HPDE6-E6E7 (cell line): Measurements from ENCODE around the gene PLCH2.

Source experiments
- DNase-seq: peaks from one replicate; pipeline ENCODE4 v3.0.0; 2011; ENCODE audit warnings: missing footprints; ENCODE audit errors: extremely low spot score

The PLCH2 gene, protein sequence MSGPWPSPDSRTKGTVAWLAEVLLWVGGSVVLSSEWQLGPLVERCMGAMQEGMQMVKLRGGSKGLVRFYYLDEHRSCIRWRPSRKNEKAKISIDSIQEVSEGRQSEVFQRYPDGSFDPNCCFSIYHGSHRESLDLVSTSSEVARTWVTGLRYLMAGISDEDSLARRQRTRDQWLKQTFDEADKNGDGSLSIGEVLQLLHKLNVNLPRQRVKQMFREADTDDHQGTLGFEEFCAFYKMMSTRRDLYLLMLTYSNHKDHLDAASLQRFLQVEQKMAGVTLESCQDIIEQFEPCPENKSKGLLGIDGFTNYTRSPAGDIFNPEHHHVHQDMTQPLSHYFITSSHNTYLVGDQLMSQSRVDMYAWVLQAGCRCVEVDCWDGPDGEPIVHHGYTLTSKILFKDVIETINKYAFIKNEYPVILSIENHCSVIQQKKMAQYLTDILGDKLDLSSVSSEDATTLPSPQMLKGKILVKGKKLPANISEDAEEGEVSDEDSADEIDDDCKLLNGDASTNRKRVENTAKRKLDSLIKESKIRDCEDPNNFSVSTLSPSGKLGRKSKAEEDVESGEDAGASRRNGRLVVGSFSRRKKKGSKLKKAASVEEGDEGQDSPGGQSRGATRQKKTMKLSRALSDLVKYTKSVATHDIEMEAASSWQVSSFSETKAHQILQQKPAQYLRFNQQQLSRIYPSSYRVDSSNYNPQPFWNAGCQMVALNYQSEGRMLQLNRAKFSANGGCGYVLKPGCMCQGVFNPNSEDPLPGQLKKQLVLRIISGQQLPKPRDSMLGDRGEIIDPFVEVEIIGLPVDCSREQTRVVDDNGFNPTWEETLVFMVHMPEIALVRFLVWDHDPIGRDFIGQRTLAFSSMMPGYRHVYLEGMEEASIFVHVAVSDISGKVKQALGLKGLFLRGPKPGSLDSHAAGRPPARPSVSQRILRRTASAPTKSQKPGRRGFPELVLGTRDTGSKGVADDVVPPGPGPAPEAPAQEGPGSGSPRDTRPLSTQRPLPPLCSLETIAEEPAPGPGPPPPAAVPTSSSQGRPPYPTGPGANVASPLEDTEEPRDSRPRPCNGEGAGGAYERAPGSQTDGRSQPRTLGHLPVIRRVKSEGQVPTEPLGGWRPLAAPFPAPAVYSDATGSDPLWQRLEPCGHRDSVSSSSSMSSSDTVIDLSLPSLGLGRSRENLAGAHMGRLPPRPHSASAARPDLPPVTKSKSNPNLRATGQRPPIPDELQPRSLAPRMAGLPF (N-terminal part only)

DNA sequence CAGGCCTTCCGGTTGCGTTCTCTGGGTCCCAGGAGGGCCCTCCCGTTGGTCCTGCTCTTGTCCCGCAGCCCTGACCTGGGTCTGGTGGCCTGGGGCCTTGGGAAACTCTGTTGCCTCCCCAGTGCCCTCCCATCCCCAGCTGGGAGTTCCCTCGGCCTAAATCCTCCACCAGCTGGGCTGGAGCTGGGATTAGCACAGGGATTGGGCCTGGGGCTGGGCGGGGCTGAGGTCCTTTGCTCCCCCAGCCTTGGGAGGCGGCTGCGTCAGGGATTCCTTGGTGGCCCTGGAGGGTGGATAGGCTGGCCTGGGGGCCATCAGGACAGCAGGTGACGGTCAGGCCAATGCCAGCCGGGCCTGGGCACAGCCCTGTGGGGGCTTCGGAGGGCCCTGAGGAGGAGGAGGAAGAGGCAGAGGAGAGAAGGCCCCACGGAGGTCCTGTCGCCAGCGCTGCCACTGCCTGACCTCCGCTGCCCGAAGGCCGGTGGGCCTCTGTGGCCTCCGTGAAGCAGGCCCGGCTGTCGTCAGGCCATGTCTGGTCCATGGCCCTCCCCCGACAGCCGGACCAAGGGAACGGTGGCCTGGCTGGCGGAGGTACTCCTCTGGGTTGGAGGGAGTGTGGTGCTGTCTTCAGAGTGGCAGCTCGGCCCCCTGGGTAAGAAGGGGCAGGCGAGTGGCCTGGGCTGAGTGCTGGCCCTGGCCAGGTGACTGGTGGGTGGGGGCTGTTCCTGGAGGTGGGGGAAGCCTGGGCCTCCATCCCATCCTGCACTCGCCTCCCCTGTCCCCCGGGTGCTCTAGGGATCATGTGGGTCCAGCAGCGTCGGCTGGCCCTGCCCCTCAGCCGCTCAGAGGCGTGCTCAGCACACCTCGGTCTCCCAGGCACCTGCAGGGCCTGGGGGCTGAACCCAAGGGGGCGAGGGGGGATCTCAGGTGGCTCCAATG, at the start of gene PLCH2:
PLCH2 (plus strand) TSS at position 229 of the 939 bp plus-strand sequence; CDS start at position 529, 300 bp downstream.
- DNase-seq, result no peak

DNA sequence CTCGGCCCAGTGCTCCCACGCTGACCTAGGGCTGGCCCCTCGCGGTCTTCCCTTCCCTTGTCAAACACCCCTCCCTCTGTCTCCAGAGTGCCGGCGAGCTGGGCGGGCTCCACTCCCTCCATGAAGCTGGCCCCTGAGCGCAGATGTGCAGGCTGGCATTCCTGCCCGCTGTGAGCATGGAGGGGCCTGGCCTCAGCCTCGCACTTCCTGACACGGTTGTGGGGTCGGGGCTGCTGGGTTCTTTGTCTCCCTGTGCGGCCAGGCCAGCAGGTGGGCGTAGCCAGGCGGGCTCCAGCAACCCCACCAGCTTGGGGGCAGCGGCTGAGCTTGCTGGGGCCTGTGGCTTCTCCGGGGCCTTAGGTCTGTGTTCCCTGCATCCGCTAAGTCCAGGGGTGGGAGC, 49.5 kb upstream of the PLCH2 start:
- no peak for DNase-seq

DNA sequence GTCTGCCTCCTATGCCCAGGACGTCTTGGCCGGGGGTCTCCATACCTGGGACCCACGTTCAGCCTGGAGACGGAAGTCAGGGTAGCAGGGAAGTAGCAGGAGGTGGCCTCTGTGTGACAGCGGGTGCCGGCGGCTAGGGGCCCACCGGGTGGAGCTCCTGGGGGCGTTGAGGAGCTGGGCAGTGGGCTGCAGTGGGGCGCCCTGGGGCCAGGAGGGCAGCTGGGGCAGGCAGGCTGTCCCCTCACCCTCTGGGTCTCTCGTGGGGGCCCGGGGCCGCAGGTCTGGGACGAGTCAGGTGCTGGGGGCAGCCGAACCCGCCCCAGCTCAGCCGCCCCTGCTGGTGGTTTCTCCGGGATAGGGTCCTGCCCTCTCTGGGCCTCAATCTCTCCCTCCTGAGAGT, 49.0 kb upstream of the PLCH2 start:
- DNase-seq, result no peak

DNA sequence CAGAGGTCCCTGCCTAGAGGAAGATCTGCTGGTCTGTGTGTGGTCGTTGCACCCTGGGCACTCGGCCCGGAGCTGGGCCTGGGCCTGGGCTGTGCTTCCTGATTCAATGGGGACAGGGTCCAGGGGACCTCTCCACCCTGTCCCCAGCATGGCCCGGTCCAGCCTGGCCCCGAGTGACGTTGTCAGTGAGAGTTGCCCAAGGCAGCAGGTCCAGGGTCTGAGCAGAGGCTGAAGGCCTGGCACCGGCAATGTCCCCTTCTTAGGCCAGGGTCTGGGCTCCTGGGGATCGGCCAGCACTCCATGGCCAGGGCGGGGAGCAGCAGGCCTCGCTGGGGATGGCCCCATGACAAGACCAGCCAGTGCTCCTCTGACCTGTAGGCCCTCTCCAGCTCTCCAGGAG, 48.1 kb upstream of the PLCH2 start:
- no peak for DNase-seq

DNA sequence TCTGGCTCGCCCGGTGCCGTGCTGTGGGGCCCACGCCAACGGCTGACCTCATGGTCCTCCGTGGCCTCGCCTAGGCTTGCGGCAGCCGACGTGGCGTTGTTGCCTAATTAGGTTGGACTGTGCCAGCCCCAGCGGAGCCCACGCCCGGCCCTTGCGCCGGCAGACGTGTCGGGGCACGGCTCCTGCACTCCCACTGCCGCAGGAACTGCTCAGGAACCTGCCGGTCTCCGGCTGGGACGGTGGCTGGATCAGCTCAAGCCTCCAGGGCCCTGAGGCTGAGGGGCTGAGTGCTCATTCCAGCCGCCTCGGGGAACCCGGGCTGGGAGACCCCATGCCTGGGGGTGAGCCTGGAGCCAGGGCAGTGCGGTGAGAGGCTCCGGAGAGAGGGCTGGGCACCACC, 47.6 kb upstream of the PLCH2 start:
- DNase-seq, result peak; percentile 91

DNA sequence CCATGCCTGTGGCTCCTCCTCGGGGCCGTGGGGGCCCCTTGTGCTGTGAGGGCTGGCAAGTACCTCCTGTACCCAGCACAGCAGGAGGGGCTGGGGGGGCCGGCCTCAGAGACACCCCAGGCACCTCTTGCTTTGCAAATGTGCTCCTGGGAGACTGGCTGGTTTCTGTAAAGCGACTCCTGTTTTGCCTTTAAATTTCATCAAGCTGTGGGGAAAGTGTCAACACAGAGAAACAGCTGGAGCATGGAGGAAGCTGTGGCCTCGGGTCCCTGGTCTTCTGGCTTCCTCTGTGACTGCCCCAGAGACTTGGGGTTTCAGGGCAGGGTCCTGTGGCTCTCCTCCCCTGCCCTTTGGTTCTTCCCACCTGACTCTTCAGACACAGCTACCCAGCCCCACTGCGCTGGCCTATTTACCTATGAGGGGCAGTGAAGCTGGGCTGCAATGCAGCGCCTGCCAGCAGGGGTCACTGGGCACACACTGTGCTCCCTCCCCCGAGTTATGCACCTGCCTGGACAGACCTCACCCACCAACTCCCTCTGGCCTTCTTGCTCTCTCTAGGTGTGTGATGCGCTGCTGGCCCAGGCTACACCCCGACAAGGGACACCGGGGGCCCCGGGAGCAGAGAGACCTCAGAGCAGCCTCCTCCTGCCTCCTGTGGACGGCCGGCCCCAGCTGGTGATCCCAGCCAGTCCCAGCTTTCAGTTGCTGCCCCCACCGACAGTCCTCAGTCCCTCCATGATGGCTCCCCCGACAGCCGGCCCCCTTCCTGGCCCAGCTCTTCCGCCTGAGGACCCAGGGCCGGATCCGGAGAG, 46.1 kb upstream of the PLCH2 start:
- DNase-seq, result no peak

DNA sequence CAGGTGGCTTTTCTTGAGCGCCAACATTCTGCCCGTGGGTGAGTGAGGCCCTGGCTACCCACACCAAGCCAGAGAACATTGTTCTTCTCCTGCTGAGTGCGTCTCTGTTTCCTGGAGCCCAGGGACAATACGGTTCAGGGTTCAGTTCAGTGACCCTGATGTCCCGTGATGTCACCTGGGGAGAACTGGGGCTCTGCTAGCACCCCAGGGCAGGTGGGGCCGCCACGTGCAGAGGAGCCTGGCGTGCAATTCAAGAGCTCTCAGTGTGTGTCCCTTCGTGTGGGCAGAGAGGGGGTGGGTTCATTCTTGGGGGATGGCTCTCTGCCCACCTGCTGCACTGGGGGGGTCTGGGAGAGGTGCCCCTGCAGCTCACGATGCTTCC, 45.5 kb upstream of the PLCH2 start:
- no peak for DNase-seq

DNA sequence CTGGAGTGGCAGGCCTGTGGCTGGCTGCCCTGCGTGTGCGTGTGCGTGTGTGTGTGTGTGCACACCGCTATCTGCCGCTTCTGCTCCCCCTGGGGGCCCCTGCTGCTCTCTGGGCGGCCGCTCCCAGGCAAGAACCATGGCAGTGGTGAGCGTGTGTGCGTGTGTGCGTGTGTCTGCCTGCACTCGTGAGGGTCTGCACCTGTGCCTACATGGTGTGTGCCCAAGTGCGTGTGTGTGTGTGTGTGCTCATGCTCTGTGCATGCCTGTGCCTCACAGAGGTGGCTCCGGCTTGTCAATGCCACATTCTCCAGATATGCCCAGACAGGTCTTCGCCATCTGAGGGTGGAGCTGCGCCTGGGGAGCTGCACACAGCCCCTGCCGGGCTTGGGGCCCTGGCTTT, 45.0 kb upstream of the PLCH2 start:
- DNase-seq, result no peak

DNA sequence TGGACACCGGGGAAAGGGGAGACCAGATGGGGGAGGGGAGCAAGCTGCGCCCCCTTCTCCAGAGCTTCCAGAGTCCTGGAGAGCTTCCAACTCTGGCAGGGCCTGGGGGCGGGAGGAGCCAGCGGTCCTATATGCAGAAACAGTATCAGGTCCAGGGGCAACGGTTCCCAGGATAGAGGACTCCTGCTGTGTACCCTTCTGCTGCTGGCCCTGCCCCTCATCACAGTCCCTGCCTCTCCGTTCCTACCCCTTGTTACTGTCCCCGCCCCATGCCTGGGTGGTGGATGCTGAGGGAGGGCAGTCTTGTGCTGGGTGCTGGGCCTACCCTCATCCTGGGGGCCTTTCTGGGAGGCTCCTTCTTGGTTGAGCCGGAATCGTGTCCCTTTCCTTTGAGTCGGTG, 44.6 kb upstream of the PLCH2 start:
- DNase-seq, result no peak

DNA sequence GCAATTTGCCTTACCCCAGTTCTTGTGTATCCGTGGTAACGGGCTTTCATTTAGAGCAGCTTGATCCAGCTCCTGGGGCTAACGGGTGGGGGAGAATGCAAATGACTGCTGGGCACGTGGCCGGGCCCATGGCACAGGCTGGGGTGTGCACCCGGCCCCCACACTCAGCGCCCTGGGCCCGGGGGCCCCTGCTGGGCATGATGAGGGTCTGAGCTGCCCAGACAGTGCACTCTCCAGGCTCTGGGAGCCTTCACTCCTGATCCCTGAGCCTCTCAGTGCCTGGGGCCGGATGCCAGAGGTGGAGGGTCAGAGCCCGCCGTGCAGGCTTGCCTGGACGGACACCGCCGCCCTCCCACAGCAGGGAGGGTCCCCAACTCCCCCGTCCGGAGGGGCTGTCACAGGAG, 43.6 kb upstream of the PLCH2 start:
- DNase-seq, result no peak

DNA sequence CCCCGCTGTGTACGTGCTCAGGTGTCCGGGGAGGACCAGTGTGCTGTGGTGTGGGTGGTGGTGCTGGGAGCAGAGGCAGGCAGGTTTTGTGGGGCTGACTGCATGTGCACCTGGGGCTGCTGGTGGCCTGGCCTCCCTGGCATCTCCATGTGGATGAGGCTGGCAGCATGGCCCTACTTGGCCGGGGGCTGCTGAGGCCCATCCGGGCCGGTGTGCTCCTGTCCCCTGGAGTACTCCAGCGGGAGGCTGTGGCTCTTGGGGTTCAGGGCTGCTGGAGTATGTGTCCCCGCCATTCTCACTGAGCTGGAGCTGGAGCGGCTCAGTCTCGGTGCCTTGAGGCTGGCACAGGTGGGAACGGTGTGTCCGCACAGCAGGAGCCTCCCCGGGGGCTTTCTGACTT, 42.9 kb upstream of the PLCH2 start:
- DNase-seq, result no peak

DNA sequence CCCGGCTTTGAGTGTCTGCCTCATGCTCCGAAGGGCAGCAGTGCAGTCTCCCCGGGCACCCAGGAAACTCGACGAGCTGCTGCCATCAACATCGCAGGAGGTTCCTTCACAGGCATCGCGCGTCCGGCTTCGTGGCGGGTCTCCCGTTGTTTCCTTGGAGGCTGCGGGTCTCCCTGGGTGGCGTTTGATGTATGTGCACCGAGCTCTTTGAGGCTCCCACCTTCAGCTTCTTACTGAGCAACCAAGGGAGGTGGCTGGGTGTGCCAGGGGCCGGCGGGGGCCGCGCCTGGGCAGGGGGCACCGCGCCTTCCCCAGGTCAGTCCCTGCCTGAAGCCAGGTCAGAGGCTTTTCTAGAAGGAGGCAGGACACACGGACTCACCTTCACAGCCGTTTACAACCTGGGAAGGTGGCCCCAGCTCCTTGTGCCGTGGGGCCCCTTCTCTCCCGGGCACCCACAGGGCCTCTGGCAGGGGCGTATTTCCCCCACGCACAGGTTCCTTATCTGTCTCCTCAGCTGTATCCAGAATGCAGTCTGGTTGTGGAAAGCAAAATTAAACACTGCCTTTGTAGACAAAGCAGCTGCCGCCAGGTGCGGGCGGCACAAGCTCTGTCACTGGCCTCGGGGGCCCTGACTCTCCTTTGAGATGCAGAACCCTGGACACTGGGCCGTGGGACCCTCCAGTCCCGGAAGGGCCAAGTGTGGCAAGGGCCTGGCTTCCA, 42.0 kb upstream of the PLCH2 start:
- DNase-seq, result no peak

DNA sequence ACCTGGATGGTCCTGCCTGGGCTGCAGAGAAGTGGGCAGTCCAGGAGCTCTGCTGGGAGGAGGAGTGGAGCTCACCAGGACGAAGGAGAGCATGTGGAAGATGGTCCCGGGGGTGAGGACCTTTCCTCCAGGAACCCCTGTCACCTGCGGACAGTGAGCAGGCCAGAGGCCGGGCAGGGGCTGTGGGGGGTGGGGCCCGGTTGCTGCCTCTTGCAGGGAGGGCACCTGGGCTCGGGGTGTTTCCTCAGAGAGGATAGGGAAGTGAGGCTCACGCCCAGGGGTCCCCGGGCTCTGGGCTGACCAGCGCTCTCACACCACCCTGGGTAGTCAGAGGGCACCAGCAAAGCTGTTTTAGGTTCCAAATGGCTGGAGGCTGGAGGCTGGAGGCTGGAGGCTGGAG, 41.0 kb upstream of the PLCH2 start:
- DNase-seq, result no peak

DNA sequence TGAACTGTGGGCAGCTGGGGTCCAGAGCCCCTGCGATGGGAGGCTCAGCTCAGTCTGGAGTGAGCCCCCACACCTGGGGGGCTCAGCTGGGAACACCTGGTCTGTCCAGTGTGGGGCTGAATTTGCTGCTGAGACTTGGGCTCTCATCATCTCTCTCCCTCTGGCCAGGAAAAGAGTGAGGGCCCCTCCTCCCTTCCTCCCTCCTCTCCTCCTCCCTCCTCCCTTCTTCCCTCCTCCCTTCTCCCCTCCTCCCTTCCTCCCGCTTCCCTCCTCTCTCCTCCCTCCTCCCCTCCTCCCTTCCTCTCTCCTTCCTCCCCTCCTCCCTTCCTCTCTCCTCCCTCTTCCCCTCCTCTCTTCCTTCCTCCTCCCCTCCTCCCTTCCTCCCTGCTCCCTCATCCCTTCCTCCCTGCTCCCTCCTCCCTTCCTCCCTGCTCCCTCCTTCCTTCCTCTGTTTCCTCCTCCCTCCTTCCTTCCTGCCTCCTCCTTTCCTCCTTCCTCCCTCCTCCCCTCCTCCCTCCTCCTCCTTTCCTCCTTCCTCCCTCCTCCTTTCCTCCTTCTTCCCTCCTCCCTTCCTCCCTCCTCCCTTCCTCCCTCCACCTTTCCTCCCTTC, 40.2 kb upstream of the PLCH2 start:
- DNase-seq, result no peak

DNA sequence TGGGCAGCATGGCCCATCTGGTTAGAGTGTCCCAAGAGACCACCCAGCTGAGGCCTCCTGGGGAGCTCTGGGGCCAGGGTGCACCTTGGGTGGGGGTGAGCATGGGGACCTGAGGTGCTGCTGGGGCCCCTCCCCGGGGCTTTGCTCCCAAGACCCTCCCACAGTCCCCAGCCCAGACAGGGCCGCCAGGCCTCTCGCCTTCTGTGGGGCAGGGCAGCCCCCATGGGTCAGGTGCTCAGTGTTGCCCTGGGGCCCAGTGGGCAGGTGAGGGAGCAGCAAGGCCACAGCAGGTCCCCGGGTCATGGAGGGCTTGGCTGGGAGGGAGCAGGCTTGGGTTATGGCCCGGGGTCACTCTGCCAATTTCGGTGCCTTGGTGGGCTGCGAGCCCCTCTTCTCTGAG, 39.2 kb upstream of the PLCH2 start:
- no peak for DNase-seq

DNA sequence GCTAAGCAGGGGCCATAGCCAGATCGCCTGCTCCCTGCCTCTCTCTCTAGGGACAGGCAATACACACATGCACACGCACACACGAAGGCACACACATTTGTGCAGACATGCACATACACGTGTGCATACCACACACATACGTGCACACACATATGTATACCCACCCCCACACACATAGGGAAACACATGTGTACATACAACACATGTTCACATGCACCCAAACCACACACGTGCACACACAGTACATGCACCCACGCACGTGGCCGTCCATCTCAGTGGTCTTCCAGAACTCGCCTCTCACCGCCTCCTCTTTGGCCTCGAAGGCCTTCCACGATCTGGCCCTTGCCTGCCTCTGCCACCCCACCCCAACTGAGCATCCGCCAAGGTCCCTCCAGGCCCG, 38.5 kb upstream of the PLCH2 start:
- no peak for DNase-seq

DNA sequence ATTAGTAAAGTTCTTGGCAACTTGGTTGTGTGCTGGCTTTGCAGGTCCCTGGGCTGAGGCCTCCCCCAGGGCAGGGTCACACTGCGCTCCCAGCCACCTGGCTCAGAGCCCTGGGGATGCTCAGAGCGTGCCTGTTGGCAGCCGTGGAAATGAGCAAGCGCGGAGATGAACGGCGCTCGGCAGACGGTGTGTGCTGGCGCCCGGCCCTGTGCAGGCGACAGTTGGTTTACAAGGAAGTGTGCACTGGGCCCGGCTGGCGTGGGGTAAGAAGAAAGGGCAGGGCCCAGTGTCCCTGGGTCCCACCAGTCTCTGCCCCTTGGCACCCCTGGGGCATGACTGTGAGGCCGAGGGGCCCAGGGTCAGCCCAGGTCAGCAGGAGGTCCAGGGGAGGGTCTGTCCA, 38.1 kb upstream of the PLCH2 start:
- DNase-seq, result no peak

DNA sequence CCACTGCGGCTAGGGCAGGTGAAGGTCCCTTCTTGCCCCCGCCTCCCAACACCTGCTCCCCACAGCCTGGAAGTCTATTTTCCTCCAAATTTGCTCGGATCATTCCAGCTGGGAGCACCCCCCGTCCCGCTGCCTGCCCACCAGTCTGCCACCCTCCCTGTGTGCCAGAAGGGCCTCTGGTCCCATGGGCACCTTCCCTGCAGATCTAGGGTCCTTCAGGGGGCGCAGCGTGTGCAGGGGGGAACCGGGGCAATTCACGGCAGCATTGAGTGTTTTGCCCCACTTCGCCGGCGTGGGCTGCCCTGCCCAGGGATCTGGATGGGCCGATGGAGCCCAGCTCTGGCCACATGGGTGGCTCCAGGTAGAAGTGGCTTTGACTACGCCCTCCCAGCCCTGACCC, 37.4 kb upstream of the PLCH2 start:
- no peak for DNase-seq

DNA sequence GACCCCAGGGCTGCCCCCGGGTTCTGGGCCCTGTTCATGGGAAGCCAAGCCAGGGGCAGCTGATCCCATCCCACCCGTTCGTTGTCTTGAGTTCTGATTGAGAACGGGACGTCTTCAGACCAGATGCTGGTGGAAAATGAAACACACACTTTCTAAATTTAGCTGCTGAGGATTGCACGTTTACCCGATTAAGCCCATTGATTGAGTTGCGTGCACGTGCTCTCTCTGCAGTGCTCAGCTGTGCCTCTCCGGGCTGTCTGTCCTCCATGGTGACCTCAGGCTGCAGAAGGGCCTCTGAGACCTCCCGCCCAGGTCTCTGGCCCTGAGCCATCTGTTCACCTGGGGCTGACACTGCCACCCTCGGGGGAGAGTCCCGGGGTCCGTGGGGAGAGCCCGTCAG, 36.7 kb upstream of the PLCH2 start:
- no peak for DNase-seq
